COLO829 (cell line): ENCODE results near the gene YLPM1.

Experiments used
- DNase-seq: peaks from one replicate; pipeline ENCODE4 v3.0.0; 2012; ENCODE audit warnings: low spot score

The YLPM1 gene

DNA sequence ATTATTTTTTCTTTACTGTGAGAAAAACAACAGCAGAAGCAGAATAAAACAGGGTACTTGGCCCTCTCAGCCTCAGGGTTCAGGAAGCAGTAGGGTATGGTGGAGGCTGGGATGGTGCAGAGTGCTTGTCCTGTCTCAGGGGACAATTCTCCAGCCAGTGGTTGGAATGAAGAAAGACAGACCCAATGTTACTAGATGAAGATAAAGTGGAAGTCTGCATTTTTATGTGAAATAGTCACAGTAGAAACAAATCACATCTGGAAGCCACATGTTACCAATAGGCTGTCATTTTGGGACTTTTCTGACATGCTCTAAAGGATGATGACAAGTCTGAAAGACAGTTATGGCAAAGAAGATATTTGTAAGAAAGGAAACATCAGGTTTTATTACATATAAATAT is 80.5 kb downstream of the YLPM1 start:
- no peak for DNase-seq

DNA sequence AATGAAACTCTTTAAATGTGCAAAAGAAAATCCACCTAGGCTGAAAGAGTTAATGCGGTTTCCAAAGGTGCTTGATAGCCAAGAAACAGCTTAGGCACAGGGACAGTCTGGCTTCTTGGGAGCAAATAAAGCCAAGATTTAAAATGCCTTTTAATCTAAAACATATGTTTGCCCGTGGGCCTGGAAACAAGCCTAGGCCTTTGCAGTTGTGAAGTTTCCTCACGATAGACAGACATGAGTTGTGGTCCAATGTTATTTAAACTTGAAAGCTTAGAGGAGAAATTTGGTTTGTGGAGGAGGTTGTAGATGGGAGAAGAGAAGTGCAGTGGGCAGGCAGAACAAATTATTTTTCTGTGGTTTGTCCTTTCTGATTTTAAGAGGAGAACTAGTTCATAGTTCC is 83.1 kb downstream of the YLPM1 start:
- no peak for DNase-seq

DNA sequence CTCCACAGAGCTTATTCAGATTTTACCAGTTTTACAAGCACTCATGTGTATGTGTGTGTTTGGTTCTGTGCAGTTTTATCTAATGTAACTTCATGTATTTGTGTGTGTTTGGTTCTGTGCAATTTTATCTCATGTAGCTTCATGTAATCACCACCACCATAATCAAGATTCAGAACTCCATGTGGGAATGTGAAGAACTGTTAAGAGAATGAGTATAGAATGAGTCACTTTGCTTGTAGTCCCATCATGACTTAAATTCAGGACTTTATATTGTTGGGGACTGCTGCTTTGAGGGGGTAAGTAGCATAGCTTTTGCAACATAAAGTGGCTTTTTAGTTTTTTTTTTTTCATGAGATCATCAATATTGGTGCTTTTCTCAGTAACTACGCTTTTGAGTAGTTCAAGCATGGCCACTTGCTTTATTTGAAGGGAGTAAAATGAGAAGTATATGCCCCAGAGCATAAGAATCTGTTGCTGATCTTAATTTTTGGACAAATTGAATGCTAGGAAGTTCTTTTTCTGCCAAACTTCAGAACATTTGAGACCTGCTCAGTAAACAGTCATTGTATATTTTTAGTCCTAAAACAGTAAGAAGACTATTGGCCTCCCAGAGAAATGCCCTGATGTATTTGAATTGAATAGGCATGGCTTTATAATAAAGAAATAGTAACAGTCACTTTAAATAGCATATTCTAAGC is 84.0 kb downstream of the YLPM1 start:
- DNase-seq, result no peak

DNA sequence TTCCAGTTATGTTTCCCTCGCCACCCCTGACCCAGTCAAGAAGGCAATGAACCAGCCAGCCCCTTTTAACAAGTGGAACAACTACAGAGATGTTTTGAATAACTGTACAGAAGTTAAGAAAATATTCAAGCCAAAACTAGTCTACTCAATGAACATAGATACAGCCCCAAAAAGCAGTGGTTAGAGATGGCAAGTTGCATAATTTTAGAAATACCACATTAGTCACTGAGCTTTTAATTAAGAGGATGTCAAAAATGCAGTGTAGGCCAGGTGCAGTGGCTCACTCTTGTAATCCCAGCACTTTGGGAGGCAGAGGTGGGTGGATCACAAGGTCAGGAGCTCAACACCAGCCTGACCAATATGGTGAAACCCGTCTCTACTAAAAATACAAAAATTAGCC is 85.7 kb downstream of the YLPM1 start:
- no peak for DNase-seq

DNA sequence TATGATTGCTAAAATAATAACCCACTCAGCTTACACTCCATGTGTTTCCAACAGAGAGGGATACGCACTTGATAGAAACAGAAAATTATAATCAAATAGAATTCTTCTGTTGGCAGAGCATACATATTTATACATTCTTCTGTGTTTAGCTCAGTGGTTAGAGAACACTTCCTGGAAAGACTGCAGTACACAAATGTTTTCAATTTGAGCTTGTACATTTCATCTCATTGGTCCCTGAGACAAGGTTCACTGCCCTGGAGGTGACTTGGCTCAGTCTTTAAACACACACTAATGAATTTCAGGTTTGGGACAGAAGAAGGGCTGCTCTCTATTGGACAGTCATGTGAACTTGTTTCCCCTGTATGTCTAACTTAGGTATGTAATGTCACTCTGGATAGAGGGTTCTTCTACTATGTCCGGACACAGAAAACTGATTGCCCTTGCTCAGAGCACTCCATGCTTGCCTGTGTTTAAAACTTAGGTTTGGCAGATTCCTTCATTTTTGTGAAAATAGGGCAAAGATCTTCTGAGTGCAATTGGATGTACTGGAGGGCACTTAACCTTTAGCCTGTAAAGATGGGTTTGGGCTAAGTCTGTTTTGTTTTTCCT is 89.9 kb downstream of the YLPM1 start:
- DNase-seq, result no peak

DNA sequence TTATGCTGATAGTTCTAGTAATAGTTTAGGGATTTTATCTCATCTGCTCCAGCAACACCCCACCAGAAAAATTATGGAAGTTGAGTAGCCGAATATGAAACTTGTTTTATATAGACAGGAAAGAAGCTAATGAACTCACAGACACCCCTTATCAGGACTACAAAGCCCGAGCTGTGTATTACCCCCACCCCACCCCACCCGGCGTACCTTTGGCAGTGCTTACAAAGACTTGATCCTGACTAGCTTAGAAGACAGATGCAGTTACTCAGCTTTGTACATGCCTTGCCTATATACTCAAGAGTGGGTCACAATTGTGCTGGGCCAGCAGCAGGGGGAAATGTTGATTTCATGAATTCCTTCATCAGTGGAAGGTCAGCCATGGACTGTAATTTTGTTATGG is 90.5 kb downstream of the YLPM1 start:
- no peak for DNase-seq

DNA sequence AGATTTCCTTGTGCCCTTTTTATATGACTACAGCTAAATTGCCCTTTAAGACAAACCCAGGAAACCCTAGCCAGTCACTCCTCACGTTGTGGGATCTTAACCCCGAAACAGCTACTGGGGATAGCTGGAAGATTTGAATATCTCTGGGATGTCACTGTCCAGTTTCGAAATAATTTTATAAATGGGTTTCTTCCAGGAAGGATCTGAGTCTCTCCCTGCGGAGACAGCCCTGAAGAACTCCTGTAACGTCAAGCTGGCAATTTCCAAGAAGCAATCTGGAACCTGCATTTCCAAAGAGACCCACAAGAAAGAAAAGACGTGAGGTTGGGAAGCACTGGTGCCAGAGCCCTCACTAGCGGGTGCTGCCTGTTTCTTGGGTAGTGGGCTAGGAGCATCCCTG is 91.9 kb downstream of the YLPM1 start:
- DNase-seq, result no peak

DNA sequence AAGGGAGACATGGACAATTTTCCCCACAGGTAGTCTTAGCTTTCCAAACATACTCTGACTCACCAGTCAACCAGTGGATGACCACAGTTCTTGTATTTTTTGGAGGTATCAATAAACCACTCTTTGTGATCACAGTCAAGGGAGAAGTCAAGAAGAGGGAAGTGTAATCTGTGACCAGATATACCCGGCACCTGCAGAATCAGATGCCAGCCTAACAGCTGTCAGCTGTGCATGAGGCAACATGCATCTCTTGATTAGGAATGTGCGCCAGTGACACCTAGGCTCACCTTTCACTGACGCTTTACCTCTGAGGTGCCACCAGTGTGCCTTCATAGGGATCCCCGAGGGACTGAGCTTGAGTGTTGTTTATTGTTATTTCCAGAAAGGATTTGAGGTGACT is 92.8 kb downstream of the YLPM1 start:
- no peak for DNase-seq

DNA sequence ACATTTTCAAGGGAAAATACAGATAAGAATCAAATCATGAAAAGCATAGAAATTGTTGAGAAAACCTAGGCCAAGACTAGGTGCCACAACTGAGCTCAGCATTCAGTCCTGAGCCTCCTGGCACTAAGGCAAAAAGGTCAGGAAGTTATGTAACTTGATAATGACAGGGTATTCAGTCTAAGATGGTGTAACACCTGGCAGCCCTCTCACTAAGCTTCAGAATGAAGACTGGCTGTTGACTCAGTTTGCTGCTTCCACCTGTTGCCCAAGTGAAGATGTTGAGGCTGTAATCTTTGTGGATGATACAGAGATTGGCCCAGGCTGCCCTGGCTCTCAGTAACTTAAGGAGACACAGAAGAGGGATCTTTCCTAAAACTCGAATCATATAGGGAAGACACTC is 93.2 kb downstream of the YLPM1 start:
- DNase-seq, result no peak

DNA sequence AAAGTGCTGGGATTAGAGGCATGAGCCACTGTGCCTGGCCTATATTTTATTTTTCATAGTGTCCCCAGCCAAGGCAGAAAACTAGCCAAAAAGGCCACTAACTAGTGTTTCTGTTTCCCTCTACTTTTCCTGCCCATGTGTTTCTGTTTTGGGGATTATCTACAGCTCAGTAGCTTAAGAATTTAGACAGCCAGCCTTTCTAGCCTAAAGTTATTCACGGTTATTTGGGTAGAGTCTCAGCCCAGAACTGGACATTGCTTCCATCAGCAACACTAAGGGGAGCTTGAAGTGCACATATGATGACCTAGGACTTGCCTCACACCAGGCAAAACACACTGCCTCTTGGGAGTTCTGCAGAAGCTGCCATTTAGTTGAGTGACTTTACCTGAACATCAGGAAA is 94.9 kb downstream of the YLPM1 start:
- no peak for DNase-seq

DNA sequence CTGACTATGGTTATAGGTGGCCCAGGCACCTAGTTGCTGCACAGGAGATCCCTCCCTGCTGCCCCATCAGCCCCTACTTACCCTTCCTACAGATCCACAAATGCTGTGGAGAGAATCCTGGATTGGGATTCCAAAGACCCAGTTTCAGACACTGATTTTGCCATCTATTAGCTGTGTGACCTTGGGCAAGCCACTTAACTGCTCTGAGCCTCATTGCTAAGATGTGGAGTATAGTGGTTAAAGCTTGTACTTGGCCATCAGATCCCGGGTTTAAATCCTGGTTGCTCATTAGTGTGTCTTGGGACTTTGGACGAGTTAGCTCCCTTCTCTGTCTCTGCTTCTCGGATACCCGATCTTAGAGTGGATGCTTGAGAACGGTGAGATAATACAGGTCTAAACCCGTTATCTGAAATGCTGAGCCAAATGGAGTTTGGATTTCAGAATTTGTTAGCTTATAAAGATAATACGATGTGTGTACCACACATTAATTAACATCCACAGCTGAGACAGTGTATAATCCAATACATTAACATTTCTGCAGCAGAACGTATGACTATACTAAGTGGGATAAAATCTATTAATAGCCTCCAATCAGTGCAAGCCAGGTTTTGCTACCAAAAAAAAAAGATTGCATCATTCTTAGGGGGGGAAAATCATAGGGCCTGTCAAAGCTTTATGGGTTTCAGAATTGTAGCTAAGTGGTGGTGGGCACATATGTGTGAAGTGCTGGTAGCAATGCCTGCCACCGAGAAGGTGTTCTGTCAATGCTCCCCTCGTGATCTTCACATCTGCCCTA is 96.8 kb downstream of the YLPM1 start:
- no peak for DNase-seq

DNA sequence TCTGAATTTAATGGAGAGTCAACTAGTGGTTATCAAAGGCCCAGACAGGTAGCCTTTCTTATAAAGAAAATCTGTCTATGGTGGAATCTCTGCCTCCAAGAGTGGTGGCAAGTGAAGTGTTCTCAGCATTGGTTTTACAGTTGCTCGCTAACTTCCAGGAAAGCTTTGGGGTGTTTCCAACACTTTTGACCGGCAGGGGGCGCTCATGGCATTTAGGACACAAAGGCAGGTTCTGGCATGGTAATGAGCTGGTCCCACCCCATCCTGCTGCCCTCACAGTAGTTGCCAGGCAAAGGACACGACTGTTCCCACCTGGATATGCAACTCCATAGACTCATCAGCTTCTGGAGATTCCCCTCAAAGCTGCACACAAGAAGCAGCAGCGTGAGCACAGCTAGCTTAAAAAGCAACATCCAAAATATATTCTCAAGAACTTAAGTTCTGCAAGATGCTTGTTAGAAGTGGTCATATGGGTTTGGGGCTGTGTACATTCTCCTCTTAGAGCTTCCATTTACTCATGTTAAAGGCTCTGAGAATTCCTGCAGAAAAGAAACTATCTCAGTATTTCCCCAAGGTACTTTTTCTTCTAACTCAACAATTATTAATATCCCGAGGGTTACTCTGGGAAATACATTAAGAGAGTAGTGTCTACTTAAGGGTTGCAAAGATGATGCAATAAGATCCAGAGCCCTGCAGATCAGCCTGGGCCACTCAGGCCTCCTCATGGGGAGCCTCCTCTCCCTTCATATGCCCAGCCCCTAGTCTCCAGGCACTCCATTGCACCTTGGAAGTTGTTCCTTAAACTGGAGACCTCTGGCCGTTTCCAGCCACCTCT is 98.0 kb downstream of the YLPM1 start:
- peak; percentile 80 for DNase-seq

DNA sequence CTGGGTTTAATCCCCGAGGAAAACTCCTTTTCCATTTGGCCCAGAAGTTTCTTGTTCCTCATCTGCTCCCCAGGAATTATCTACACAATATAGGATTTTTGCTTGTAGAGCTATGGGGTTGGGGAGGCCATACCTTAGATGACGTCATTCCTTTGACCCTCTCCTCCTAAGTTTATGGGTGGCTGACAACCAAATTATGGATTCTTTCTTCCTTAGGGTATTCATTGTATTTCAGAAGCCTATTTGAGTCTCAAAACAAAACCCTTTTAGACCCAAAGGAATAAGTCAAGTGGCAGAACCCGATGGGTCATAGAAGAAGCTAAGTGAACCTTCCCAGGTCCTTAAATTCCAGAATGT is 98.6 kb downstream of the YLPM1 start:
- no peak for DNase-seq

DNA sequence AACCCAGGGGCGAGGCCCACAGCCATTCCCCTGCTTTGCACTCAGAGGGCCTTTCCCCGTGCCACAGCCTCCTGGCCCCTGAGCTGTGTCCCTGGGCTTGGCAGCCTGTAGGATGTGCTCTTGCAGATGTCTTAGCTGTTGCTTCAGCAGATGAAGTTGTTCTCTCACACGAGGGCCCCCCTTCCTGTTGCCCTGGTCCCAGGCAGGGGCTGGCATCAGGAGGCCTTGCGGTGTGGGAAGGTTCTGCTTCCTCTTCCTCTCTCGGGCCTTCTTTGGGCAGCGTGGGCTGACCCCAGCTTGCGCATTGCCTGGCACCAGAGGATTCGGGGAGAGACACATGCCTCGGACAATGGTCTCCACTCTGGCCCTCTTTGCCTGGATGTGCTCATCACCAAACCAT is 100.2 kb downstream of the YLPM1 start:
- DNase-seq, result no peak

DNA sequence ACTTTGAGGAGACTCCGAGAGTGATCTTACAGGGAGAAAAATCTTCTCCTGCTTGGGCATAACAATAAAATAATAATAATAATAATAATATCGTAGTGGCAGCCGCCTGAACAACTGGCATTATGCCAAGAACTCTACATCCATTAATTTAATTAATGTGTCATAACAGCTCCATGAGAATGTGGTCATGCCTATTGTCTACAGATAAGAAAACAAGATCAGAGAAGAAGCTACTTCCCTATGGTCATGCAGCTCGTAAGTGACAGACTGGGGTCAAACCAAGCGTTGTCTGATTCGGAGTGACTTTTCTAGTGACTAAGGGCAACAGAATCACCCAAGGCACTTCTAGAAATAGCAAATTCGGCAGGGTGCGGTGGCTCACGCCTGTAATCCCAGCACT is 101.1 kb downstream of the YLPM1 start:
- DNase-seq, result no peak

DNA sequence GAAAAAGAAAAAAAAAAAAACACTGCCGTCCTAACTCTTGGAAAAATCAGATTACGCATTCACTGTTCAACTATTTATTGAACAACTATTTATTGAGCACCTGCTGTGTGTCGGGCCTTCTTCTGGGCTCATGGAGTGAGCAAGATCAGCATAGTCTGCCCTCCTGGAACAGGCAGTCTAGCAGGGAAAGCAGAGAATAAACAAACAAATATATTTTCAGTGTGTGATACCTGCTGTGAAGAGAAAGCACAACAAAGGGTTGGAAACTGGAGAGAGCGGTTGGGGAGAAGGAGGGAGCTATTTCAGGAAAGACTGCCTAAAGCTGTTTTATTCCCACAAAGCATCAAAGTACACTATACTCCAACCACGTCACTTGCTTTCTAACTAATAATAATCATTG is 102.0 kb downstream of the YLPM1 start:
- DNase-seq, result no peak

DNA sequence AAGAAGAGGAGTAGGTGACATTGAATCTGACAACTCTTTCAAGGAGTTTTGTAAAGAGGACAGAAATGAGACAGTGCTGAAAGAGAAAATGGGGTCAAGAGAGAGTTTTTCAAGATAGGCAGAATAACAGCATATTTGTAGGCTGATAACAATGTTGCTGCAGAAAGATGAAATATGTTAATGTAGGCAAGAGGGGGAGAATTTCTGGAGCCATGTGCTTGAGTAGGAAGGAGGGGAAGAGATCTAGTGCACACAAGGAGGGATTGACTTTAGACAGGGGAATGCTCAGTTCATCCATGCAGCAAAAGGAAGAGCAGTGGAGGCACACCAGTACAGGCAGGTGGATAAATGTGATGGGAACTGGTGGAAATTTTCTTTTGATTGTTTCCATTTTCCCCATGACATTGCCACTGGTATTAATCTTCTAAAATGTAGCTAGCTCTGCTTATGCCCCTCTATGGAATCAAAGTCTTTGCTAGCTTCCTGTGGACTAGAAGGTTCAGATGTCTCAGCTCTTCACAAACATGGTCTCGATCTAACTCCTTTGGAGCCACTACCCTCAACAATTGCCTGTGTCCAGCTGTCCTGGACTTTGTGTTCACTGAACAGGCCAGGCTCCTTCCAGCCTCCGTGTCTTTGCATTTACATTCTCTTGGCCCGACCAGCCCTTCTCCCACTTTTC is 103.7 kb downstream of the YLPM1 start:
- no peak for DNase-seq

DNA sequence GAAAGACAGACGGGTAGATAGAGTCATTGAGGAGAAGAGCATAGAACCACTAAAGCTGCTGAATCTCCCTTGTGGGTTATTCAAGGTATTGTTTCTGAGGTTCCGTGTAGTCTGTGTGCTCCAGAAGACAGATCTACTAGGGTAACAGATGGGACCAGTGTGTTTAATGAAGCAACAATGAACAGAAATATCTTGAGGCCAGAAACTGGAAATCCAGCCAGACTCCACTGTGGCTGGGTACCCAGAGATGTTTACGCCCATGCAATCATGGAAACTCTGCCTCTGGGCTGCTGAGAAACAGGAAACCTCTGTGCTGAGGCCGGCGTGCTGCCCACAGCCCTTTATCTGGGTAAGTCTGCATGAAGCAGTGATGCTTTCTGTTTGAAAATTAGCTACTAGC is 104.6 kb downstream of the YLPM1 start:
- DNase-seq, result peak; percentile 57

DNA sequence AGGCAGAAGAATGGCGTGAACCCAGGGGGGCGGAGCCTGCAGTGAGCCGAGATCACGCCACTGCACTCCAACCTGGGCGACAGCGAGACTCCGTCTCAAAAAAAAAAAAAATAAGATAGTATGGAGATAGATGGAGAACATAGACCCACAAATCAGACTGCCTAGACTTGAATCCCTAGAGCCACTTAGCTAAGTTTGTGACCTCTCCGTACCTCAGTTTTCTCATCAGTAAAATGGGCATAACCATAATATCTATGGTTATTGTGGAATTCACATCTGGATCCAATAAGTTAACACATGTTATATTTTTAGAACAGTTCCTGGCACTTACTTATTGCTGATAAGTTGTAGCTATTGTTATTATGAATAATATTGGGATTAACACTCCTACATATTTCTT is 105.6 kb downstream of the YLPM1 start:
- DNase-seq, result no peak

DNA sequence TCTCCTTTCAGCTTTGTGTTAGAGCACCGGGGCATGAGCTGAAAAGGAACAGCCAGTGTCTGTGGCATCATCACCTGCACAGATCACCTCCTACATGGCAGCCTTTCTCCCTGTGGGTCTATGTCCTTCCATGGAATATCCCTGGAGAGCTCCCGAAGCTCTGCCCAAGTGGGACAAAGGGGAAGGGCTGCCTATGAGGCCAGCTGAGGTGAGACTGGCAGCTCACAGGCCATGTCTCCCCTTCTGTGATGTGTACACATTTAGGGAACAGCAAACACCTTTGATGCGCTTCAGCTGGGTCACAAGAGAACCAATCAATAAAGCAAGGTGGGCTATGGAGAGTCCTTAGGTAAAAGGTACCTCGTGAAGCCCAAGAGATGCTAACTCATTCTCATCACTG is 108.7 kb downstream of the YLPM1 start:
- DNase-seq, result no peak

DNA sequence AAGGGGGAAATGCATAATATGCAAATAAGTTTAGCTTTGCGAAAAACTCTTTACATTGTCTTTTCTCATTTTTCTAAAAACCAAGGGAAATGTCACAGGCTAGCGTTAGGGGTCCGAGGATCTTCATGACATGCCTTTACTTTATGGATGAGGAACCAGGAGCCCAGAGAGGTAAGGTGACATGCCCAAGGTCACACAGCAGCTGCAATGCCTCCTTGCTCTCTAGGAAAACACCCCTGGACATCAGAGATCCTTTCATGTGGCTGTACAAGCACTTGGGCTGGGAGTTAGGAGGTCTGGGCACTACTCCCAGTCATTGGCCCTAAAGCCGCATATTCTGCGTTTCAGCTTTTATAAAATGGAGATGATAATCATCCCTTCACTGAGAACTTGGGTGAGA is 112.1 kb downstream of the YLPM1 start:
- DNase-seq, result no peak
